HG03571 (cell line): ENCODE results near the gene GPR62.

Experiments used
- ATAC-seq: cut with Tn5 transposase; IDR thresholded peaks from one replicate; pipeline ENCODE4 v1.9.1; 2021; ENCODE audit not compliant: unreplicated experiment

The GPR62 gene

DNA sequence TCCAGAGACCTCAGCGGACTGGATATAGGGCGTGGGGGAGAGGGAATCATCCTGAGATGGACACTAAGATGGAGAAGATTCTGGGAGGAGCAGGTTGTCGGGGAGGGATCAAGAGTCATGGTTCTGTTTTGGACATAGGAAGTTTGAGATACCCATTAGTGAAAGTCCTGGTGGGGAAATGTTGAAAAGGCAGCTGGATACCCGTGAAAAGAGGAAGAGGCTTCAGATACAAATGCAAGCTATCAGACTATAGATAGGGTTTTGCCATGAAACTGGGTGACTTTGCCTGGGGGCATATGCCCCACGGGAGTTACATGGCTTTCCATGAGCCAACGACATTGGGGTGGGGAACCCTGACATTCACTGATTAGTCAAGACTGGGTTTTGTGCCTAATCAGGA is 1.1 kb upstream of the GPR62 start:
- ATAC-seq: no peak

DNA sequence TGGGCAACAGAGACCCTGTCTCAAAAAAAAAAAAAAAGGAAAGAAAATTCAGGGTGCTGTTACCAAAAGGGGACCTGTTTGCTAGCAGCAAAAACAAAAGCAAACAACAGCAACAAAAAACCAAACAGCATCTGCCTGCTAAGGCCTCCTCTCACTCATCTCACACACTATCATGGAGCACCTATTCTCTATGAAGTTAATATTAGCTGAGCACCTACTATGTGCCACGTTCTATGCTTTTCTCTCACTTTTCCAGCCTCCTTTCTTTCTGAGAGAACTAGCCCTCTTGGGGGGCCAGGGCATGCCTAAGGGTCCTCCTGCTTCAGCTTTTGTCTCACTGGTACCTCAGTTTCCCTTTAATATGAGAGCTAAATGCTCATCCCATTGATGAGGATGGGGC is 468 bp upstream of the GPR62 start:
- no peak for ATAC-seq

DNA sequence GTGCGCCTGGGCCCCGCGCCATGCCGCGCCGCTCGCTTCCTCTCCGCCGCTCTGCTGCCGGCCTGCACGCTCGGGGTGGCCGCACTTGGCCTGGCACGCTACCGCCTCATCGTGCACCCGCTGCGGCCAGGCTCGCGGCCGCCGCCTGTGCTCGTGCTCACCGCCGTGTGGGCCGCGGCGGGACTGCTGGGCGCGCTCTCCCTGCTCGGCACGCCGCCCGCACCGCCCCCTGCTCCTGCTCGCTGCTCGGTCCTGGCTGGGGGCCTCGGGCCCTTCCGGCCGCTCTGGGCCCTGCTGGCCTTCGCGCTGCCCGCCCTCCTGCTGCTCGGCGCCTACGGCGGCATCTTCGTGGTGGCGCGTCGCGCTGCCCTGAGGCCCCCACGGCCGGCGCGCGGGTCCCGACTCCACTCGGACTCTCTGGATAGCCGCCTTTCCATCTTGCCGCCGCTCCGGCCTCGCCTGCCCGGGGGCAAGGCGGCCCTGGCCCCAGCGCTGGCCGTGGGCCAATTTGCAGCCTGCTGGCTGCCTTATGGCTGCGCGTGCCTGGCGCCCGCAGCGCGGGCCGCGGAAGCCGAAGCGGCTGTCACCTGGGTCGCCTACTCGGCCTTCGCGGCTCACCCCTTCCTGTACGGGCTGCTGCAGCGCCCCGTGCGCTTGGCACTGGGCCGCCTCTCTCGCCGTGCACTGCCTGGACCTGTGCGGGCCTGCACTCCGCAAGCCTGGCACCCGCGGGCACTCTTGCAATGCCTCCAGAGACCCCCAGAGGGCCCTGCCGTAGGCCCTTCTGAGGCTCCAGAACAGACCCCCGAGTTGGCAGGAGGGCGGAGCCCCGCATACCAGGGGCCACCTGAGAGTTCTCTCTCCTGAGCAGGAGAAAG is 951 bp downstream of the GPR62 start:
- no peak for ATAC-seq

DNA sequence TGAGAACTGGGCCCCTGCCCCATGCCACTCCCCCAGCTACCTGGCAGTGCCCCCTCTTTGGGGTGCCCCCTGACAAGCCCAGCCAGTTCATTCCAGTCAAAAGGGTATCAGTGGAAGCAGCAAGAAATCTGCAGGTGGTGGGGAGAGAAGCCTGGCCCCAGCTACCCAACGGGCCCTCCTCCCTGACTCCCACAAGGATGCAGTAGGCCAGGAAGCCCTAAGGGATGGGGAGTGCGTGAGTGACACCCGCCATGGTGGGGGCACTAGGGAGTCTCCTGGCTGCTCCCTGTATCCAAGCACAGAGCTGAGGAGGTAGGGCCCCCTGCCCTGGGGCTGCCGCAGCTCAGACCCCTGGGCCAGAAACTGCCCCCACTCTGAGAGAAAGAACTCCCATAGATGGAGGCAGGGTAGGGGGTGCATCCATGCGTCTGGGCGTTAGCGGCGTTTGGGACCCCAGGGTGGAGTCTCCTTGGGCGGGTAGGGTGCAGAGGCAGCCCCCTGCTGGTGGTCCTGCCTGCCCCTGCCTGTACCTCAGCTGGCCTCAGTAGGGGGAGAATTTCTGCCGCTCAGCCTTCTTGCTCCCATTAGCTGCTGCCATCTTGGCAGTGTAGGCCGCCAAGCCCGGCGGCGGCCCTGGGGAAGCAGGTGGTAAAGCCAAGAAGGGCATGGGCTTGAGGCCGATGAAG is 2.5 kb downstream of the GPR62 start:
- no peak for ATAC-seq

DNA sequence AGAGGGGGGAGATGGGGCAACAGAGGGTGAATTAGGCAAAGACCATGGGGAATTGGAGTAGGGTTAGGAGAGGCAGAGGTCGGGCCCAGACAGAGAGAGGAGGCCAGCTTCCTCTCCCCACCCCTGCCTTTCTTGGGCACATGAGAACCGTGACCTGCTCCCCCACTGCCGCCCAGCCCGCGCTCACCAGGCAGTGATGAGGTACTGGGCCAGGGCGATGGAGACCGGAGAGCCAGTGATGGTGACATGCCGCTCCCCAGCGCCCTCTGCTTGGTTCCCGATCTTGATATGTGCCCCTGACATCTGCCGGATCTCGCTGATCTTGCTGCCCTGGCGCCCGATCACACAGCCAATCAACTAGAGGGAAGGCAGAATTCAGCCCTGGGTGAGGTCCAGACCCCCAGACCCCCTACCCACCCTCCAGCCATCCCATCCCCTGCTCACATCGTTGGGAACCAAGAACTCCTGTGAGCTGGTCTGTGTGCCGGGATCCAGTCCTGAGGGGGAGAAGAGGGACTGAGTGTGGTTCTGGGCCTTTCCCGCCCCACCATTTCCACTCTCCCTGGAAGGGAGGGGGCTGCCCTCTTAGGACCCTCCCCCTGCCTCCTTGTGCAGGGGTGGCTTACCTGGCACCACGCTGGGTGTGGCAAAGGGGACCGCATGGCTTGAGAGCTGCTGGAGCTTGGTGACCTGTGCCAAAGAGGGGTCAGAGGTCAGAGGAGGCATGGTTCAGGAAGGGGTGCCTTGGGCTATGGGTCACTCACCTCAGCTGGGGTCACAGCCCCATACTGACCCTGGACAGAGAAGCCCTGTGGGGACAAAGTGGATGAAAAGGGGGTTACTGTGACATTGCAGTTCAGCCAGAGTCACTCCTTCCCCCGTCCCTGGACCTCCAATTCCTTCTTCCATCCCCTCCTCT is 3.7 kb downstream of the GPR62 start:
- ATAC-seq: no peak

DNA sequence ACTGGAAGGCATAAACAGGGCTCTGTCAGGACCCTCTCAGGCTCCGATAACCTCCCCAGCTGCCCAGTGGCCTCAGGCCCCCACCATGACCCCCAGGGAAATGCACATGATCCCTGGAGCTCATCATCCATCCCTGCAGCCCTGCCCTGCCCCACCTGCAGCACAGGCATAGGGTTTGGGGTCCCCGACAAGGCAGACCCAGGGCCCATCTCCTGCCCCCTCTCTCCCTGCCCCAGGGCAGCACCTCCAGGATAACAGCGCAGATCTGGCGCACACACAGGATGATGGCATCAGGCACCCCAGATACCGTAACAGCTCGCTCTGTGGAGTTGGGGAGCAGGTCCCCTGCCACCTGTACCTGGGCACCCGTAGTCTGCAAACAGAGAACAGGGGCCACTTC is 4.5 kb downstream of the GPR62 start:
- ATAC-seq: no peak

DNA sequence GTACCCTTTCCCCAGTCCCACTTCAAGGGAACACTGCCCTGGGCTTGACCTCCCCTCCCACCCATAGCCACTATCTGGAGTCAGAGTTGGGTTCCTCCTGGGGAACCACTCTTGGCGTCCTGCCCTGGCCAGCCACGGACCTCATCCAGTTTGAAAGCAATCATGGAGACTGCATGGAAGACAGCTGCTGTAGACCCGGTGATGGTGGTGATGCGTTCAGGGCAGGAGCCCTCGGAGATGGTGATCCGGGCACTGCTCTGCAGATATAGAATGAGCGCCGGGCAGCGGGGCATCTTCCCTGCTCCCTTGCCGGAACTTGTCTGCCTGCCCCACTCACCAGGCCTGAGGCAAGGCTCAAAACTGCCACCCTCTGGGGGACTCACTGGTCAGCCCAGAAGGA is 5.2 kb downstream of the GPR62 start:
- no peak for ATAC-seq

DNA sequence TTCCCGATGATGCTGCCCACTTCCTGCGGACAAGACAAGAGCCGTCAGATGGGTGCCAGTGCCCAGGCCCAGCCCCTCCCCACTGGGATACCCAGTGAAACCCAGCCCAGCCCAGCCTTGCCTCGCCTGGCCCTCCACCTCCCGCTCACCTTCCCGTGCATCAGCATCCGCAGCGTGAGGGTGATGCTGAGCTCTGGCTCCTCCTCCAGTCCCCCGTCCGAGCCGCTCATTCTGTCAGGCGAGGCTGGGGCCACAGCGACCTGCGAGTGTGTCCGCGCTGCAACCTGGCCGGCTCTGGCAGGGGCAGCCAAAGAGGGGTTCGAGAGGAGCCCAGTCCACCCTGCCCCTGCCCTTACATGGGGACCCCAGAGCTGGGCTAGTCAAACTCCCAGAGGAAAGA is 5.8 kb downstream of the GPR62 start:
- no peak for ATAC-seq

DNA sequence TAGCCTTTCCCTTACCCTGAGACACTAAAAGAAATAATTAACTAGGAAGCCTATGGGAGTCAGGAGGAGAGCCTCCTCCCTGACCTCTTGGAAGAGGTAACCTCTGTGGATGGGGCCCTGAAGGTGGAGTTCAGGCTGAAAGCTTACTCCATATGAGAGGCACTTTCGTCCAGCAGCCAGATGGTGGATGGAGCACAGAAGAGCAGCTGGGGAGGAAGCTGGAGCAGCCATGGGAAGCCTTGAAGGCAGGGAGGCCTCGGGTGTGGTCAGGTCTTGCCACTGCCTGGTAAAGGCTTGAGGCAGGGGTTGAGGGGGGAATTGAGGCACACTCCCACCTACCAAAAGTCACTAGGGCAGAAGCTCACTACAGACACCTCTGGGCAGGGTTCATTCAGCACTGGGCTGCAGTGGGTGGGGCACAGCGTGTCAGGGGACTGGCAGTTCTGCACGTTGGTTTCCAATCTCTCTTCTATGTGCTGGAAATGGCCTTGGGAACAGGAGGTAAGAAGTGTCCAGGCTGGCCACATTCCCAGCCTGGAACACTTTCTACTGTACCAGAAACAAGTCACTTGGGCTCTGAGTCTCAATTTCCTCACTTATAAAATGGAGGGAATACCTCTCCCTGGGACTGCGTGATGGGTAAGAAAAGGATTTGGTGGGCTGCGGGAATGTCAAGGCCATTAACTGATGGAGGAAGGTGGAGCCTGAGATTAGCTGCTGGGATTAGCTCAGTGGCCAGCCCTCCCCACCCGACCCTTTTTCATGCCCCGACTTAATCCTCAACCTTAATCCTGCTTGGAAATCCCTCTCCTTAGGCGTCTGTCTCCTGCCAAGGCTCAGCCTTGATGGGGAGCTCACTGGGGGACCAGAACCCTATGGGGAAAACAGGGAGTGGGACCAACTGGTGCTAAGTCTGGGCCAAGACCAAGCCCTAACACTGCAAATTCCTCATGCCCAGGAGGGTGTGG is 6.7 kb downstream of the GPR62 start:
- ATAC-seq: no peak

DNA sequence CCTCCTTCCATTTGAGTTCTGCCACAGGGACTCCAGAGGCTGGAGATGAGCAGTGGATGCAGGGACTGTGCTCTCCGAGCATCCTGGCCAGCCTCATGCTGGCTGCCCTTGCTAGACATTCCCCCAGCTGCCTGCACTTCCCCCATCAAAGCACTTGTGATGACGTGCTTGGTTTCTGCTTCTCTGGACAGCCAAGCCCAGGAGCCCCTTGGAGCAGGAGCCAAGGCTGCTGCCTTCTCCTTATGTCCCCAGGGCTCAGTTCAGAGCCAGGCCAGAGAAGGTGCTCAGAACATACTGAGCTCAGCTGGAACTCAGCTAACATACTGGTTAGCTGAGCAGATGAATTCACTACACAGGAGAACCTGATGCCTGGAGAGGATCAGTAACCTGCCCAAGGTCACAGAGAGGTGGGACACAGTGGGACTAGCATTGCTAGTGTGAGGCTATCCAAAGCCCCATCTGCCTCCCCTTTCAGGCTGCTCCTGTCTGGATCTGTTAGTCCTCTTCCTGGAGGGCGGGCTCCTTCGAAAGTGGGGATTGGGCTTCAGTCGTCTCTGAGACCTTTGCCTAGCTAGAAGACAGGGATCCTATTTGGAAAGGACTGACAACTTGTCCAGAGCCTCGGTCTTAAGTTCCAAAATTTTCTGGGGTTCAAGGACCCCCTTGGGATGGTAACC is 7.8 kb downstream of the GPR62 start:
- ATAC-seq: no peak

DNA sequence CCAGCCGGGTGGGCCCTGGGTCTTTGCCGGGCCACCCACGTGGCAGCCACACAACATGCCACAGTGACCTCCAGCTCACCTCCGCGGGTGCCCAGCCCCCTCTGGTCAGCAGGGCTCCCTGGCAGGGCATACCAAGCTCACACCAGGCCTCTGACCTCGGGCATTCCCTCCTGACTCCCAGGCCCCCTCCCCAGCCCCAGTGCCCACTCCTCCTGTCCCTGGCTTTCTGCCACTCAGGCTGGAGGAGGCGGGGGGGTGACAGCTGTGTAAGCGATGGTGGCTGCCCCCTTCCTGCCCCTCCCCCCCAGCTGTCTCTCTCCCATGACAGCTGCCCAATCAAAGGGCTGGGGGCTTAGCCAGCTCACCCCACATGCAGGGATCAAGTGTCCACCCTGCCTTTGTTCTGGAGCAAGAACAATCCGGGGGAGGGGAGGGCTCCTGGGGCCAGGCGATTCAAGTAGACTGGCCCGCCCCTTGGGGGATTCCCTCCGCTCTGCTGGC is 8.8 kb downstream of the GPR62 start:
- no peak for ATAC-seq

DNA sequence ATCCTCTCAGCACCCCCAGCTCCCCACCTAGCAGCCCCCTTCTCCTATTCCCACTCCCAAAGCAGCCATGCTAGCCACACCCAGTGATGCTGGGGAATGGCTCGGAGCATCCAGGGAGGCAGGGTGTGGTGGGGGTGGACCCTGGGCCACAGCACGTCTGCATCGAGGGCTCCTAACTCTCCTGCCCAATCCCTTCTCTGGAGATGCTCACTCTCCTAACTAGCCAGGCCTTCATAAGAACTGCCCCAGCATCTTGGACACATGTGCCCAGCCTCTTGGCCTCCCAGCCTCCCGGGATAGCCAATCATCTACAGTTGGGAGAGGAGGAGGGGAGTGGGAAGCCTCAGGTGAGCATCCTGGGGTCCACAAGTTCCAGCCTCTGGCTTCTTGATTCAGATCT is 9.3 kb downstream of the GPR62 start:
- no peak for ATAC-seq

DNA sequence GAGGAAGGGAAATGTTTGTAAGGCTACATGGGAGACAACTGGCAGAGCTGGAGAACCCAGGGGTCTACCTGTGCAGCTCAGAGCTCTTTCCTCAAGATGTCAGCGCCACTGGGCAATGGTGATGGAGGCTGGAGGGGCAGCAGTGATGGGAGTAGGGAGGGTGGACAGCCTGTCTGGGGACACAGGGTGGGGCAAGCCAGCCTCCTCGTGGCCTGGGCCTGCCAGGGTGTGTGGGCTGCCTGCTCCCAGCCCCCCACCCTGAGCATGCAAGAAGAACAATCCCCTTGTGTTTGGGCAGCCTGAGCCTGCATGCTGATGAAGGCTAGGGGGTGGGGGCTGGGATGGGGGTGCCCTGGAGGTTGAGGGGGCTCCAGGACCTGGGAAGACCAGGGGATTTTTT is 10.8 kb downstream of the GPR62 start:
- ATAC-seq: no peak

DNA sequence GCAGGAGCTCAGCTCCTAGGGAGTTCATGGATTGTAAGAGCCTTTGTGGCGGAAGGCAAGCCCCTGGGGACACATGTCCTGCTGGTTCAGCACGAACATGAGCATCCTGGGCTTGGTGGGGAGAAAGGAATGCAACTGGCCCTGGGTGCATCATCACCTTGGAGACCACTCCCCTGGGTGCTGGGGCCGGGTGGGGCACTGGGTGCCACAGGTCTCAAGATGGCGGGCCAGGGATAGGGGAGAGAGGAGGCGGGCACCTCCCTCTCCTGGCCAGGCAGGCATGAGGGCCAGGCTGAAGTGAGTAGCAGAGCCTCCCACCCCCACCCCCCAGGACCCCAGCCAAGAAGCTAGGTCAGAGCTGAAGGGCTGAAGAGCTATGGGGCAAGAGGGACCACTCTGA is 11.3 kb downstream of the GPR62 start:
- no peak for ATAC-seq

DNA sequence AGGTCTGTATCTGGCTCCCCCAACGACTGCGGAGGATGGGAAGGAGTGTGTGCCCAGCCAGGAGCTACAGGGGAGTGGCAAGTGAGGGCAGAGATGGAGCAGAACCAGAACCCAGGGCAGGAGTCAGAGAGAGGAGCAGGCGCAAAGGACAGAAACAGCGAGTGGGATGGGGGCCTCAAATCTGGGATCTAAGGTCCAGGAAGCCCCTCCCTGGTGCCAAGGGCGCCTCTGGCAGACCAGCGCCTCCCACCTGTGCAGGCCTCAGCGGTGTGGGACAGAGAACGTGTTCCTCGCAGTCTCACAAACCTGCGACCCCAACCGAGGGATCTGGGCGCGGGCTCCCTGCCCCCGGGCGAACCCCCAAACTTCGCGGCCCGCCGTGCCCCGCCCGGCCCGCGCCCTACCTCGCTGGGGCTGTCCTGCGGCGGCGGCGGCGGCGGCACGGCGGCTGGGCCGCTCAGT is 11.8 kb downstream of the GPR62 start:
- ATAC-seq: no peak

DNA sequence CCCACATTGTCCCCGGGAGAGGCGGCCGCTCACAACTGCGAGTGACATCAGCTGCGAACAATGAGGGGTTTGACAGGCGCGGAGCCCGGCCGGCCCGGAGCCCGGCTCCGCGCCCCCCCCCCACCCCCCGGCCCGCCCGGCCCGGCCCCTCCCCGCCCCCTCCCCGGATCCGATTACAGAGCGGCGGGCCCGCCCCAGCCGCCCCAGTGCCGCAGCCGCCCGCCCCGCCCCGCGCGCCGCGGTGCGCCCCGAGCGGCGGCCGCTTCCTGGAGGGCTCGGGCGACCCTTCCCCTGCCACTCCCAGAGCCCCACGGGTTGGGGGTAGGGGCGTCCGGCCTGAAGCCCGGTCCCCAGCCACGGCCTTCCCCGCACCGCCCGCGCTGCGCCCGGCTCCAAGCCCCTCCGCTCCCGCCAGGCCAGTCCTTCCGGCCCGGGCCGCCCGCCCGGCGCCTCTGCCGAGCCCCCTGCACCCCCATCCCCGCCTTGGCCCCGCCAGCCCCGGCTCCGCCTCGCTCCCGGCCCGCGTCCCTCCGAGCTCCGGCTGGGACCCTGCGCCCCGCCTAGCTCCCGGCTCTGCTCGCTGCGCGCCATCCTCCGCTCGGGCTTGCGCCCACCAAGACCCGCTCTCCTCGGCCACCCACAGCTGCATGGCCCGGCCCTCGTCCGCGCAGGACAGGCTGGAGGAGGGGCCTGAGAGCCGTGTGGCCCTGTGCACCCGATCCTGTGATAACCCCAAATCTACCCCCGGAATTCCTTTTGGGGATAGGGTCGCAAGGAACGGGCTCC is 12.4 kb downstream of the GPR62 start, which contains the start of gene PCBP4:
Gene PCBP4 (minus strand): TSS at position 71 of the 786 bp plus-strand sequence. CDS start 6,214 bp downstream, outside the sequence.
- ATAC-seq: peak; percentile 43

DNA sequence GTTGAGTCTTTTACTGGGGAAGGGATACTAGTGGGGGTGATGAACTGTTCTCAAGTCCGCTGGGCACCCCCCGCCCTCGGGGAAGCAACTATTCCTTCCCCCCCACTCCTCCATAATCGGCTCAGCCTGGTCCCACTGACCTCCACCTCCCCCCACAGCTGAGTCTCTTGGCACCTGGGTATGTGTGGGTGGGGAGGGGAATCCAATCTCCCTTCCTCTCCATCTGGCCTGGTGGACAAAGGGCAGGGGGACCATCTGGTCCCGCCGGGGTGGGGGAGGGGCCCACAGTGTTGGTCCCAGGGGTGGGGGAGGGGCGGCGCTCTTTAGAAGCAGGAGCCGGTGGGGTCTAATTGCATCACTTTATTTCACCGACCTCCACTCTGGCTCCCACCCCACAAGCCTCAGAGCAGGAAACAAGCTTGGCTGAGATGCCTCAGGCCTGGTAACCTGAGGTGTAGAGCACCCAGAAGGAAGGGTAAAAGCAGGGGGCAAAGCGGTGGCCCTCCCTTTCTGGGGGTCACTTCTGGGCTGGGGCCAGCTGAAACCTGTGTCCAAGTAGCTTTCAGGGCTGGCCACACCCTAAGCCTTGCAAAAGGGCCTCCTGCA is 13.1 kb downstream of the GPR62 start:
- no peak for ATAC-seq
